ENCODE results near the gene DEFB123.
A peak's percentile ranks its signal among the peaks of the same experiment; 100 is the strongest.
"Not testable (repeated sequence)": the region's sequence is repeated elsewhere in the genome, so short reads cannot be mapped to it uniquely, and the experiment has no call there.

Gene DEFB123

DNA sequence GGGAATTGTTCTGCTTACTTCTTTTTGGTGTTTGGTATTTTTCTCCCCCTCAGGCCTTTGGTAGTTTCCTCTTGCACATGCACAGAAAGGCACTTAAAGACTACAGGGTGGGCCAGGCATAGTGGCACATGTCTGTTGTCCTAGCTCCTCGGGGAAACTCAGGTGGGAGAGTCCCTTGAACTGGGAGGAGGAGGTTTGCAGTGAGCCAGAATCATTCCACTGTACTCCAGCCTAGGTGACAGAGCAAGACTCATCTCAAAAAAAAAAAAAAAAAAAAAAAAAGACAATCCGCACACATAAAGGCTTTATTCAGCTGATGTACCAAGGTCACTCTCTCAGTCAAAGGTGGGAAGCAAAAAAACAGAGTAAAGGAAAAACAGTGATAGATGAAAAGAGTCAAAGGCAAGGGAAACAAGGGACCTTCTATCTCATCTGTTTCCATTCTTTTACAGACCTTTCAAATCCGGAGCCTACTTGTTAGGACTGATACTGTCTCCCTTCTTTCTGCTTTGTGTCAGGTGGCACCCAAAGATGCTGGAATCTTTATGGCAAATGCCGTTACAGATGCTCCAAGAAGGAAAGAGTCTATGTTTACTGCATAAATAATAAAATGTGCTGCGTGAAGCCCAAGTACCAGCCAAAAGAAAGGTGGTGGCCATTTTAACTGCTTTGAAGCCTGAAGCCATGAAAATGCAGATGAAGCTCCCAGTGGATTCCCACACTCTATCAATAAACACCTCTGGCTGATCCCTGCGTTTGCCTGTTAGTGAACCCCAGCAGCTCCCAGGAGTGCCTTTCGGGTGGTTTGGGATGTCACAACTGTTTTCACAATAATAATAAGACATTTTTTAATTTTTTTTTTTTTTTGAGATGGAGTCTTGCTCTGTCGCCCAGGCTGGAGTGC, 9.3 kb downstream of the DEFB123 start:
- no peak overlapping the region for H3K4me3 ChIP-seq (ENCODE audit: low read depth, low read length)
- TF ChIP-seq, protein P1, sequence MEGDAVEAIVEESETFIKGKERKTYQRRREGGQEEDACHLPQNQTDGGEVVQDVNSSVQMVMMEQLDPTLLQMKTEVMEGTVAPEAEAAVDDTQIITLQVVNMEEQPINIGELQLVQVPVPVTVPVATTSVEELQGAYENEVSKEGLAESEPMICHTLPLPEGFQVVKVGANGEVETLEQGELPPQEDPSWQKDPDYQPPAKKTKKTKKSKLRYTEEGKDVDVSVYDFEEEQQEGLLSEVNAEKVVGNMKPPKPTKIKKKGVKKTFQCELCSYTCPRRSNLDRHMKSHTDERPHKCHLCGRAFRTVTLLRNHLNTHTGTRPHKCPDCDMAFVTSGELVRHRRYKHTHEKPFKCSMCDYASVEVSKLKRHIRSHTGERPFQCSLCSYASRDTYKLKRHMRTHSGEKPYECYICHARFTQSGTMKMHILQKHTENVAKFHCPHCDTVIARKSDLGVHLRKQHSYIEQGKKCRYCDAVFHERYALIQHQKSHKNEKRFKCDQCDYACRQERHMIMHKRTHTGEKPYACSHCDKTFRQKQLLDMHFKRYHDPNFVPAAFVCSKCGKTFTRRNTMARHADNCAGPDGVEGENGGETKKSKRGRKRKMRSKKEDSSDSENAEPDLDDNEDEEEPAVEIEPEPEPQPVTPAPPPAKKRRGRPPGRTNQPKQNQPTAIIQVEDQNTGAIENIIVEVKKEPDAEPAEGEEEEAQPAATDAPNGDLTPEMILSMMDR (IDR thresholded peaks at IDR 0.05; ENCODE audit: control insufficient read depth, extremely low read depth, insufficient read depth), result no peak
- no peak for DNase-seq (ENCODE audit: low read depth)

DNA sequence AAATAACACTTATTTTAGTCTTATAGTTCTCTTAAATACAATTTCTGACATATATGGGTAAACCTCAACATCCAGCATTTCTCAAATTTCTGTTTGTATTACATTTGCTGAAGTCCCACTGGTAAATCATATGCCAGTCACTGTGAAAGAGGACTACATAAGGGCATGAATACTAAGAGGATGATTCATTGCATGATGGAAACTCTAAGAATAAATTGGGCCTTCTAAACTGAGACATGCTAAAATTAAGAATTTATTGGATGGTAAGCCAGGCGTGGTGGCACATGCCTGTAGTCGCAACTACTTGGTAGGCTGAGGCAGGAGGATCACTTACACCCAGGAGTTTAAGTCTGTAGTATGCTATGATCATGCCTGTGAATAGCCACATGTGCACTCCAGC, 12.1 kb downstream of the DEFB123 start:
- H3K4me3 ChIP-seq (ENCODE audit: low read depth, low read length), result no peak overlapping the region
- DNase-seq (ENCODE audit: low read depth), result no peak

DNA sequence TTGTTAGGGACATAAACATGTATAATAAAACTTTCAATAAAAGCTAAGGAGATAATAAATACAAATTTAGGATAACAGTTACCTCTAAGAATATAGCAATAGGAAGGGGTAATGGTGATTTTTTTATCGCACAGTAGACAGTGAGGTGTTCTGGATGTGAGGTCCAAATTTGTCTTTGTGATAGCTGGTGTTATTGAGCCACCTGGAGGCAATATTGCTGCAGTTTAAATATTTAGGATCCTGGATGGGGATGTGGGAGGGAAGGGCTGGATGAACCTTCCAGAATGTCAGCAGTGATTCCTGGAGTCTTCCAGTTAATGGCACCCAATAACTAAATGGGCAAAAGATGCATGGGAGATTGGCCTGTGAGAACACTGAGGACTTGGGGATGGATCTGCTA, 13.9 kb downstream of the DEFB123 start:
- DNase-seq (ENCODE audit: low read depth), result no peak
- TF ChIP-seq, protein P1 (IDR thresholded peaks at IDR 0.05; ENCODE audit: control insufficient read depth, extremely low read depth, insufficient read depth), result 0 out of 2 replicates have a peak, but pooled peaks have one; percentile 11
- no peak overlapping the region for H3K4me3 ChIP-seq (ENCODE audit: low read depth, low read length)

More for the DNA sequence above, 12.1 kb downstream of the DEFB123 start:
- TF ChIP-seq, protein P1 (IDR thresholded peaks at IDR 0.05; ENCODE audit: control insufficient read depth, extremely low read depth, insufficient read depth), result no peak

DNA sequence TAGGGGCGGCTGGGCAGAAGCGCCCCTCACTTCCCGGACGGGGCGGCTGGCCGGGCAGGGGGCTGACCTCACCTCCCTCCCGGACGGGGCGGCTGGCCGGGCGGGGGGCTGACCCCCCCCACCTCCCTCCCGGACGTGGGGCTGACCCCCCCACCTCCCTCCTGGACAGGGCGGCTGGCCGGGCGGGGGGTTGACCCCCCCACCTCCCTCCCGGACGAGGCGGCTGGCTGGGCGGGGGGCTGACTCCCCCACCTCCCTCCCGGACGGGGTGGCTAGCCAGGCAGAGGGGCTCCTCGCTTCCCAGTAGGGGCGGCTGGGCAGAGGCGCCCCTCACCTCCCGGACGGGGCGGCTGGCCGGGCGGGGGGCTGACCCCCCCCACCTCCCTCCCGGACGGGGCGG, 30.5 kb downstream of the DEFB123 start:
- not testable (repeated sequence) for DNase-seq (ENCODE audit: low read depth); H3K4me3 ChIP-seq (ENCODE audit: low read depth, low read length)

DNA sequence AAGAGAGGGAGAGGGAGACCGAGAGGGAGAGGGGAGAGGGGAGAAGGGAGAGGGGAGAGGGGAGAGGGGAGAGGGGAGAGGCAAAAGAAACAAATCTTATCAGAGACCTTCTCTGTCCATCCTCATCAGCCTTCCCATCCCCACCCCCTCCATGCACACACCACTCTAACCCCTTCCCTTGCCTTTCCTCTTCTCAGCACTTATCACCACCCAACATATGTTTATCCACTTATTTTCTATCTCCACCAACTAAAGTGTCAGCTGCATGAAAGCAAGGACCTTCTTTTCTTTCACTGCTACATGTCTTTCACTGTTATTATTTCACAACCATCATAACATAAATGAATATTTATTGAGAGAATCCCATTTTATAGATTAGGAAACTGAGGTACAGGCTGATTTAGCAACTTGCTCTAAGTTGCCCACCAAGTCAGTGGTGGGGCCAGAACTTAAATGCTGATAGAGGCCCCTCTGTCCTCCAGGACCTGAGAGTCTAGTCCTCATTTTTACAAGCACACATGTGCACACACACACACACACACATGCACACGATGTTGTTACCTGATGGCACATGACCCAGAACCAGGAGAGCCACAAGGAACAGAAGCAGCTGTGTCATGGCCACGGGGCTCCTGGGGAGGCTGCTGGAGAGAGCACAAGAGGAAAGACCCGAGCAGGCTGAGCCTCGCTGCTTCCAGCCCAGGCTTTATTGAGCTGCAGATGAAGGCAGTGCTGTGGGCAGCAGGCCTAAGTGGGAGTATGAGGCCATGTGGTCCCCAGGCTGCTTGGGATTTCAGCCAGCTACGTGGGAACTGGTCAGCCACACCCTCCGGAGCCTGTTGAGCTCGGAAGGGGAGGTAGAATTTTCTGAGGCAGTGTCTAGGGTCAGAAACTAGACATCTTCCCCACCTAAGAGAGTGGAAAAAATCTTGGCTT, 32.2 kb downstream of the DEFB123 start:
- H3K4me3 ChIP-seq (ENCODE audit: low read depth, low read length), result no peak overlapping the region
- TF ChIP-seq, protein P1 (IDR thresholded peaks at IDR 0.05; ENCODE audit: control insufficient read depth, extremely low read depth, insufficient read depth), result no peak
- DNase-seq (ENCODE audit: low read depth), result no peak

DNA sequence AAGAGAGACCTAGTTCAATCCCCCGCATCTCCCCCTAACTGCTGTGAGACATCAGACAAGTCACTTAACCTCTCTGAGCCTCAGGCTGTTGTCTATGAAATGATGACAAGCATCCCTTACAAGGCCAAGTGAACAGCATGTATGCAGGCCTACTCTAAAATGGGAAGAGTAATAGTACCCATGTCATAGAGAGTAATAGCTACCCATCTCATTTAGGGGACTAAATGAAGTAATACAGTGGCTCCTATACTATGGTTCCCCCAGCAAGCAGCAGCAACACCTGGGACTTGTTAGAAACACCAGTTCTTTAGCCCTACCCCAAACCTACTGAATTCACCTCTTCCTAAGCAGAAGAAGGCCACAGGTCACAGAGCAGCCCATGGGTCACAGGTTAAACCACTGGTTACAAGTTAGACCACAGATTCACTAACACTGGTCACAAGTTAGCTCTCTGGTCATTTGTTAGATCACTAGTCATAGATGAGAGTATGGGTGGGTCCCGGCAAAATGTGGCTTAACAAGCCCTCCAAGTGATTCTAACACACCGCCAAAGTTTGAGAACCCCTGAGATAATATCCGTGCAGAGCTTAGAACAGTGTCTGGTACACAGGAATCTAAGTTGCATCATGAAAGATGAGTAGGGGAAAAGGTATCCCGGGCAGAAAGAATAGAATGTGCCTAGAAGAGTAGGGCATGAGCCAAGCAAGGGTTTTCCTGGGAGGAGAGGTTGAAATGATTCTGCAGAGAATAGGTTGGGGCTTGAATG, 33.1 kb downstream of the DEFB123 start:
- no peak for DNase-seq (ENCODE audit: low read depth)
- no peak overlapping the region for H3K4me3 ChIP-seq (ENCODE audit: low read depth, low read length)
- TF ChIP-seq, protein P1 (IDR thresholded peaks at IDR 0.05; ENCODE audit: control insufficient read depth, extremely low read depth, insufficient read depth), result no peak

Data from LNCaP clone FGC (cell line).